CD4-positive, CD25-positive, alpha-beta regulatory T cell (primary cell): Measurements from ENCODE around the gene RAB7B. TPM values are rescaled to one million over a fixed set of nuclear protein-coding genes. Genes with fewer than 3 reads are reported as not detected.

Source experiments
- ATAC-seq, 2 donors: fragments of 150-1000 bp; cut with Tn5 transposase; one replicate each; pipeline ENCODE4 v1.10.0; 2021; ENCODE audit warnings: low read depth in 2 of 2, moderate number of reproducible peaks in 2 of 2, moderate library complexity in 1 of 2
- DNase-seq, 3 donors: peaks; one replicate each; pipeline versions ENCODE4 v3.0.0 to v3.0.0-alpha.2; 2012 to 2022; ENCODE audit warnings: mixed read lengths in 1 of 3
- H3K27ac ChIP-seq: one replicate; pipeline ENCODE4 v1.7.0; 2013; ENCODE audit warnings: mild to moderate bottlenecking, low read length; ENCODE audit not compliant: insufficient read depth, poor library complexity, severe bottlenecking
- H3K27me3 ChIP-seq: one replicate; pipeline ENCODE4 v1.7.0; 2013; ENCODE audit warnings: low read length; ENCODE audit not compliant: control insufficient read depth, insufficient read depth
- H3K36me3 ChIP-seq: one replicate; pipeline ENCODE4 v1.7.0; 2013; ENCODE audit warnings: mild to moderate bottlenecking, low read length, moderate library complexity; ENCODE audit not compliant: control insufficient read depth, insufficient read depth
- H3K4me1 ChIP-seq: 2 replicates; pipeline ENCODE4 v1.7.0; 2013; ENCODE audit warnings: mild to moderate bottlenecking, low read length; ENCODE audit not compliant: insufficient read depth, control insufficient read depth, poor library complexity, severe bottlenecking
- H3K4me3 ChIP-seq: one replicate; pipeline ENCODE4 v1.7.0; 2013; ENCODE audit warnings: low read depth, mild to moderate bottlenecking, low read length, moderate library complexity
- H3K9me3 ChIP-seq, 2 experiments: 1 replicate in 1 of 2; 2 replicates in 1 of 2; pipeline ENCODE4 v1.7.0; 2013; ENCODE audit warnings: low read length in 2 of 2, mild to moderate bottlenecking in 1 of 2, moderate library complexity in 1 of 2; ENCODE audit not compliant: control insufficient read depth in 2 of 2
- H3K27ac Mint-ChIP-seq, 3 donors: one replicate each; pipeline ENCODE4 v1.8.0; 2020 to 2022; ENCODE audit warnings: mild to moderate bottlenecking in 3 of 3, mixed read lengths in 3 of 3, moderate library complexity in 2 of 3
- H3K27me3 Mint-ChIP-seq: one replicate; pipeline ENCODE4 v1.8.0; 2022; ENCODE audit warnings: mild to moderate bottlenecking, mixed read lengths
- H3K36me3 Mint-ChIP-seq: one replicate; pipeline ENCODE4 v1.8.0; 2020; ENCODE audit warnings: mixed read lengths
- H3K4me1 Mint-ChIP-seq, 4 donors: one replicate each; pipeline ENCODE4 v1.8.0; 2020 to 2022; ENCODE audit warnings: mixed read lengths in 4 of 4, mild to moderate bottlenecking in 1 of 4
- H3K4me3 Mint-ChIP-seq, 4 donors: one replicate each; pipeline ENCODE4 v1.8.0; 2020 to 2022; ENCODE audit warnings: mild to moderate bottlenecking in 4 of 4, mixed read lengths in 4 of 4, moderate library complexity in 3 of 4
- H3K9me3 Mint-ChIP-seq, 7 donors: one replicate each; pipeline ENCODE4 v1.8.0; 2020 to 2022; ENCODE audit warnings: mixed read lengths in 7 of 7, mild to moderate bottlenecking in 3 of 7, moderate library complexity in 2 of 7
- polyA plus RNA-seq, 4 donors: library from polyadenylated mRNA; unstranded; fragments of 300-500 nt; fragmentation: Illumina TruSeq; gene quantifications; one replicate each; pipeline ENCODE4 v1.2.3, GENCODE V29; 2021
- total RNA-seq: library from RNA; stranded (reverse); gene quantifications from one replicate; pipeline ENCODE4 v1.2.3, GENCODE V29; 2022

Gene RAB7B
- total and polyA plus RNA-seq, 5 donors from 2014 or later = not detected

DNA sequence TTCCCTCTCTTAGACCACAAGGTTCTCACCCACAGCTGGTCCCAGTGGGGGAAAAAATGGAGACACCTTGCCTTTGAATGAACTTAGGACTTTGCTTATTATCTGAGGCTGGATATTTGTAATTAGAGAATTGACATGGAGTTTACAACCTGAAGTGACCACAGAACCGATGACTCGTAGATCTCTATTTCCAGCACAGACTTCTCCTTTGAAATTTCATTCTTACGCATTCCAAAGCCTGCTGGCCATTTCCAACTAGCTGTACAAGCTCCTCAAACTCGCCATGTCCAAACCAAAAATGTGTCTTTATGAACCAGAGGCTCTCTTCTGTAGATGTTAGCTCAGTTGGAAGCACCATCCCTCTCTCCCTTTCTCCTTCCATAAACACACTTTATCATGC, 12.0 kb downstream of the RAB7B start:
- Mint-ChIP-seq H3K36me3 (no peaks in the 10 kb centered on the region), H3K4me1 (no peaks in the 10 kb centered on the region), H3K9me3 (no peaks in the 10 kb centered on the region), H3K27ac (no peak overlapping the region), H3K27me3 (peaks cover 11% of the 10 kb centered on the region), H3K4me3 (no peak overlapping the region)
- Histone ChIP-seq H3K27me3 (peaks cover 3% of the 10 kb centered on the region), H3K27ac (no peak overlapping the region), H3K4me3 (no peak overlapping the region), H3K36me3 (no peaks in the 10 kb centered on the region), H3K9me3 (no peaks in the 10 kb centered on the region), H3K4me1 (no peaks in the 10 kb centered on the region)
- DNase-seq (no peak), ATAC-seq (no peak)

DNA sequence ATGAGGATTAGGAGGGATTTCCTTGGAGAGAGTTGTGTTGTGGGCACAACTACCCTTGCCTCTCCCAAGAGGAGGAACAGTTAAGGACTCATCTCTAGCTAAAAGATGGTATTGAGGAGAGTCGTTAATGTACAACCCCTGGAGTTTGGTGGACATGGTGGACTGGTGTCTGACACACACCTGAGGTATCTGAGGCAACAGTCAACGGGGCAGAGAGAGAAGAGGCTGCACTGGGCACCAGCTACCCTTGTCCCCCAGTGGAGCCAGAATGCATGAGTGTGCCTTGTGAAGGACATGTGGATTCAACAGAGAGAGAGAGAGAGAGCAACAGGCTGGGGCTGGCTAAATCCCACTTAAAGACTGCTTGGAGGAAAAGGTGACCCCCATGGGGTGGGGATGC, 13.0 kb downstream of the RAB7B start:
- Mint-ChIP-seq H3K36me3 (no peaks in the 10 kb centered on the region), H3K9me3 (no peaks in the 10 kb centered on the region), H3K27ac (no peak overlapping the region), H3K4me1 (no peaks in the 10 kb centered on the region), H3K27me3 (peaks cover 11% of the 10 kb centered on the region), H3K4me3 (no peak overlapping the region)
- no peak for ATAC-seq
- peaks cover 3% of the 10 kb centered on the region for H3K27me3 ChIP-seq
- H3K4me1 ChIP-seq = no peaks in the 10 kb centered on the region
- no peak overlapping the region for H3K27ac ChIP-seq
- H3K9me3 ChIP-seq = no peaks in the 10 kb centered on the region
- no peaks in the 10 kb centered on the region for H3K36me3 ChIP-seq
- H3K4me3 ChIP-seq = no peak overlapping the region
- DNase-seq = no peak

DNA sequence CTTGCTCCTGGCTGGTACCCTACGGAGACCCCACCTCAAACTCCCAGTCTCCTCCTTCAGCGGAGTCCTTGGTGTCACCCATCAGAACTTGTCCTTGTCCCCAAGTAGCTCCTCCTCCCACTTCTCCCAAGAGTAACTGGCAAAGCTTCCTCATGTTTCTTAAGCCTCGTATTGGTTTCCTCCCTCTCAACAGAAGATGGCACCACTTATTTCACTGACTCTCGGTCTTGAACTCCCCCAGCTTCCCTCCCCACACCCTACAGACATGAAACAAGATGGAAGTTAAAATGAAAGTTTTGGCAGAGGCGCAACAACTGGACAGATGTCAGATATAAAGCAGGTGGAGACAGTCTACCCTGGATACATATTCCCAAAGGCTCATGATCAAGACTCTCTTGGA, 13.4 kb downstream of the RAB7B start:
- H3K27ac Mint-ChIP-seq = no peak overlapping the region
- H3K4me1 Mint-ChIP-seq = no peaks in the 10 kb centered on the region

DNA sequence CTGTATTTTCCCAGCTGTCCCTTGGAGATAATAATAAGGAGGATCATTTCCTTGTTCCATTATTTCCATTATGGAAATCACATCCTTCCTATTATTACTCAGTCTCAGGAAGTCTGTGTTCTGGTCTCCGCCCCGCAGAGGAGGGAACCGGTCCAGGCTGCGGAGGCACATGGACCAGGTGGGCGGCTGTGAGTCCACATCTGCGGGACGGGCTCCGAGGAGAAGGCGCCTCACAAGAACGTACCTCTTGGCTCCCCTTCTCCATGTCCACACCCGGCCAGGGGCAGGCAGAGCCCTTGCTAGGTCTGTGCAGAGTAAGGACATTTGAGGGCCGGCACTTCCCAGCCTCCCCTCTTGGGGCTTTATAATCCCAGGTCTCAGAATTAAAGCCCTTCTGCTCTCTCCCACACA, 14.6 kb downstream of the RAB7B start:
- no peaks in the 10 kb centered on the region for H3K4me1 ChIP-seq
- H3K27ac Mint-ChIP-seq = no peak overlapping the region
- H3K27ac ChIP-seq = no peak overlapping the region
- H3K27me3 ChIP-seq = peaks cover 3% of the 10 kb centered on the region
- H3K9me3 Mint-ChIP-seq = no peaks in the 10 kb centered on the region
- no peaks in the 10 kb centered on the region for H3K4me1 Mint-ChIP-seq
- H3K4me3 Mint-ChIP-seq = no peak overlapping the region
- peaks cover 14% of the 10 kb centered on the region for H3K27me3 Mint-ChIP-seq
- ATAC-seq (no peak), DNase-seq (no peak)
- H3K4me3 ChIP-seq = no peak overlapping the region
- no peaks in the 10 kb centered on the region for H3K9me3 ChIP-seq
- no peaks in the 10 kb centered on the region for H3K36me3 ChIP-seq
- no peaks in the 10 kb centered on the region for H3K36me3 Mint-ChIP-seq

More for the DNA sequence above, 13.4 kb downstream of the RAB7B start:
- Mint-ChIP-seq H3K9me3 (no peaks in the 10 kb centered on the region), H3K4me3 (no peak overlapping the region), H3K36me3 (no peaks in the 10 kb centered on the region), H3K27me3 (peaks cover 11% of the 10 kb centered on the region)
- Histone ChIP-seq H3K27me3 (peaks cover 3% of the 10 kb centered on the region), H3K9me3 (no peaks in the 10 kb centered on the region), H3K27ac (no peak overlapping the region), H3K4me3 (no peak overlapping the region), H3K4me1 (no peaks in the 10 kb centered on the region), H3K36me3 (no peaks in the 10 kb centered on the region)
- no peak for ATAC-seq
- DNase-seq = no peak

DNA sequence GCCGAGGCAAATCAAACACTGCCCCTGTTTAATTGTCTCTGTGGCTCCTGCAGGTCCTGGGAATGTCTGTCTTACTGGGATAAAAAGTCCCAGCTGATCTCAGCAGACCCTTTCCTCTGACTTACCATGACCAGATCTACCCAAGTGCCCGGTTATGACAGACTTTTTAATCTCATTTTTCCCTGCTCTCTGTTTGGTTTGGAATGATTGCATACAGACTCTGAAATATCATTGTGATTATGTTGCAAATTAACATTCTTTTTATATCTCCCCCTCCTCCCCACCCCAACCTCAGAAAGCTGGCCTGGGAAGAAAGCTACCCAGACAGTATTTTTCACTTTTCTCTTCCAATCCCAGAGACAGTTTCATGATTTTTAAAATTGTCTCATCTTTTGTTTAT, 16.3 kb downstream of the RAB7B start:
- Histone ChIP-seq H3K27ac (no peak overlapping the region), H3K4me3 (no peak overlapping the region), H3K36me3 (no peaks in the 10 kb centered on the region), H3K27me3 (no peaks in the 10 kb centered on the region), H3K9me3 (no peaks in the 10 kb centered on the region), H3K4me1 (no peaks in the 10 kb centered on the region)
- Mint-ChIP-seq H3K27me3 (peaks cover 8% of the 10 kb centered on the region), H3K27ac (no peak overlapping the region), H3K4me1 (no peaks in the 10 kb centered on the region), H3K4me3 (no peak overlapping the region), H3K9me3 (peaks cover 0 to 5% (median 0%) of the 10 kb centered on the region in 7 donors), H3K36me3 (peaks cover 5% of the 10 kb centered on the region)
- DNase-seq = no peak
- no peak for ATAC-seq

DNA sequence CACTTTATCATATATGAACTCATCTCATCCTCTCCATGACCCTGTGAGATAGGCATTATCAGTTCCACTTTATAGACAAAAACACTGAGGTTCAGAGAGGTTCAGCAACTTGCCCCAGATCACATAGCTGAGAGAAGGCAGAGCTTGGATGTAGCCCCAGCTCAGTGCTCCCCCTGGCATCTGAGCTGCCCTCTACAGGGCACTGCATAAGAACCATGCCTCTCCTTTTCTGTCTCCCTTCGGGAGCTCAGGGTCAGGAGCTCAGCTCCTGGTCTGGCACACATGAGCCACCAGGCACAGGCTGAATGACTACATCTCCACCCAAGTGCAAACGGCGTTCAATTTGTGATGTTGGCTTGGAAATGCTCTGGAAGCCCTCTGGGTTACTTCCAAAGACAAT, 16.9 kb downstream of the RAB7B start:
- Mint-ChIP-seq H3K27ac (no peak overlapping the region), H3K4me3 (no peak overlapping the region), H3K4me1 (no peaks in the 10 kb centered on the region), H3K27me3 (peaks cover 8% of the 10 kb centered on the region), H3K9me3 (peaks cover 0 to 7% (median 0%) of the 10 kb centered on the region in 7 donors), H3K36me3 (peaks cover 5% of the 10 kb centered on the region)
- Histone ChIP-seq H3K4me3 (no peak overlapping the region), H3K36me3 (no peaks in the 10 kb centered on the region), H3K27ac (no peak overlapping the region), H3K4me1 (no peaks in the 10 kb centered on the region), H3K27me3 (no peaks in the 10 kb centered on the region), H3K9me3 (no peaks in the 10 kb centered on the region)
- DNase-seq (no peak), ATAC-seq (no peak)

DNA sequence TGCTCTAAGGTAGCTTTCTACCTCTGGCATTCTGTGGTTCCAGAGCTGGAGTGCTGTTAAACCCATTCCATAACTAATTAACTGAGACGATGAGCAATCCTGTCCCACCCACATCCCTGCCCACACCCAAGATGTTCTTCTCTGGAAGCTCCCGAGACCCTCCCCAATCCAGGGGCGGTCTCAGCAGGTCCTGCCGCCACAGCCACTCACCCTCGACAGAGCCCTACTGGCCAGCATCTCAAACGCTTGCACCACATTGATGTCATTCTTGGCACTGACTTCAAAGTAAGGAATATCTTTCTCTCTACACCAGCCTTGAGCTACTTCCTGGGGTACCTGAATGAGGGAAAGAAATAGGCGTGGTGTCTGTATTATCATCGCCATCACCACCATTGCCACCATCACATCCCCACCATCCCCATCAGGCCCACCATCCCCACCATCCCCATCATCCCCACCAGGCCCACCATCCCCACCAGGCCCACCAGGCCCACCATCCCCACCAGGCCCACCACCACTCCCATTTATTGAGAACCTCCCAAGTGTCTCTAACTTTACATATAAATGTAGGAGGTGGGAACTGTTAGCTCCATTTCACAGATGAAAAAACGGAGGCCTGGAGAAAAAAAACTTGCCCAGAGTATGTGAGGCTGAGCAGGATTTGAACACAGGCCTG, 17.7 kb downstream of the RAB7B start:
- no peaks in the 10 kb centered on the region for H3K27me3 ChIP-seq
- H3K36me3 ChIP-seq = no peaks in the 10 kb centered on the region
- Mint-ChIP-seq H3K4me3 (no peak overlapping the region), H3K36me3 (peaks cover 5% of the 10 kb centered on the region), H3K27ac (peak overlapping the region in 1 of 3 donors; percentile 38), H3K27me3 (peaks cover 8% of the 10 kb centered on the region), H3K4me1 (no peaks in the 10 kb centered on the region), H3K9me3 (peaks cover 0 to 8% (median 0%) of the 10 kb centered on the region in 7 donors)
- ATAC-seq = no peak
- H3K9me3 ChIP-seq = no peaks in the 10 kb centered on the region
- no peak for DNase-seq
- no peaks in the 10 kb centered on the region for H3K4me1 ChIP-seq
- no peak overlapping the region for H3K4me3 ChIP-seq
- no peak overlapping the region for H3K27ac ChIP-seq
